CD14-positive monocyte (primary cell): ENCODE data around the gene TTC29. TPM values are rescaled to one million over a fixed set of nuclear protein-coding genes. Genes with fewer than 3 reads are reported as not detected.

Experiments used
- DNase-seq, 3 donors: peaks; one replicate each; pipeline ENCODE4 v3.0.0-alpha.2; 2011 to 2022
- H2AFZ ChIP-seq: 2 replicates; pipeline ENCODE4 v1.6.0; 2012; ENCODE audit warnings: mild to moderate bottlenecking, low read depth, low read length, inconsistent platforms; ENCODE audit not compliant: insufficient read depth, poor library complexity, severe bottlenecking
- H3K27ac ChIP-seq, 2 donors: 1 replicate in 1 of 2; 2 replicates in 1 of 2; pipeline ENCODE4 v1.5.1; 2012 to 2013; ENCODE audit warnings: low read length in 2 of 2, control low read depth in 1 of 2, inconsistent platforms in 1 of 2, low read depth in 1 of 2, mild to moderate bottlenecking in 1 of 2
- H3K27me3 ChIP-seq, 2 donors: one replicate each; pipeline versions ENCODE4 v1.6.0 to v1.6.1; 2011 to 2013; ENCODE audit warnings: low read length in 2 of 2; ENCODE audit not compliant: control insufficient read depth in 2 of 2, insufficient read depth in 2 of 2
- H3K36me3 ChIP-seq, 2 donors: replicated peaks in 1 of 2; 1 replicate in 1 of 2; 2 replicates in 1 of 2; pipeline versions ENCODE4 v1.5.1 to v1.6.1; 2012 to 2013; ENCODE audit warnings: low read length in 2 of 2, control low read depth in 1 of 2, inconsistent platforms in 1 of 2, mild to moderate bottlenecking in 1 of 2; ENCODE audit not compliant: insufficient read depth in 2 of 2, control insufficient read depth in 1 of 2
- H3K4me1 ChIP-seq, 2 donors: 1 replicate in 1 of 2; 2 replicates in 1 of 2; pipeline versions ENCODE4 v1.5.1 to v1.6.1; 2012 to 2013; ENCODE audit warnings: low read length in 2 of 2, control low read depth in 1 of 2, inconsistent platforms in 1 of 2, mild to moderate bottlenecking in 1 of 2, moderate library complexity in 1 of 2; ENCODE audit not compliant: insufficient read depth in 2 of 2, control insufficient read depth in 1 of 2
- H3K4me2 ChIP-seq: replicated peaks from 2 replicates; pipeline ENCODE3; 2012; ENCODE audit warnings: low read length, moderate library complexity, mild to moderate bottlenecking; ENCODE audit not compliant: poor library complexity, severe bottlenecking; ENCODE audit errors: extremely low read depth
- H3K4me3 ChIP-seq, 3 experiments: fragments of 200-600 bp in 1 of 3; sonication (generic) in 1 of 3; replicated peaks in 1 of 3; 1 replicate in 2 of 3; 2 replicates in 1 of 3; pipeline ENCODE4 v1.5.1; 2011 to 2013; ENCODE audit warnings: low read length in 3 of 3, mild to moderate bottlenecking in 3 of 3, control low read depth in 2 of 3, low read depth in 2 of 3, inconsistent platforms in 1 of 3, moderate library complexity in 1 of 3
- H3K79me2 ChIP-seq: 2 replicates; pipeline ENCODE4 v1.6.0; 2012; ENCODE audit warnings: mild to moderate bottlenecking, control low read depth, inconsistent platforms, low read length, moderate library complexity; ENCODE audit not compliant: insufficient read depth
- H3K9ac ChIP-seq: 2 replicates; pipeline ENCODE4 v1.6.0; 2017; ENCODE audit warnings: low read length, mild to moderate bottlenecking; ENCODE audit not compliant: insufficient read depth, poor library complexity, severe bottlenecking
- H3K9me3 ChIP-seq, 2 donors: replicated peaks in 1 of 2; 1 replicate in 1 of 2; 2 replicates in 1 of 2; pipeline versions ENCODE4 v1.5.1 to v1.6.1; 2012 to 2013; ENCODE audit warnings: low read length in 2 of 2, control low read depth in 1 of 2; ENCODE audit not compliant: control insufficient read depth in 1 of 2, insufficient read depth in 1 of 2
- H4K20me1 ChIP-seq: 2 replicates; pipeline ENCODE4 v1.6.0; 2012; ENCODE audit warnings: mild to moderate bottlenecking, low read length, control low read depth, moderate library complexity; ENCODE audit not compliant: insufficient read depth
- H3K27ac Mint-ChIP-seq, 7 donors: one replicate each; pipeline ENCODE4 v1.8.0; 2020; ENCODE audit warnings: mild to moderate bottlenecking in 7 of 7, mixed read lengths in 7 of 7, moderate library complexity in 6 of 7, inconsistent platforms in 2 of 7
- H3K27me3 Mint-ChIP-seq, 3 donors: one replicate each; pipeline ENCODE4 v1.8.0; 2021 to 2022; ENCODE audit warnings: low read depth in 3 of 3, mild to moderate bottlenecking in 3 of 3, mixed read lengths in 3 of 3, moderate library complexity in 3 of 3, inconsistent platforms in 1 of 3
- H3K36me3 Mint-ChIP-seq, 2 donors: one replicate each; pipeline ENCODE4 v1.8.0; 2020; ENCODE audit warnings: mixed read lengths in 2 of 2, inconsistent platforms in 1 of 2, mild to moderate bottlenecking in 1 of 2
- H3K4me1 Mint-ChIP-seq: one replicate; pipeline ENCODE4 v1.8.0; 2020; ENCODE audit warnings: mild to moderate bottlenecking, mixed read lengths
- H3K4me3 Mint-ChIP-seq, 2 donors: one replicate each; pipeline ENCODE4 v1.8.0; 2020; ENCODE audit warnings: mild to moderate bottlenecking in 2 of 2, mixed read lengths in 2 of 2, moderate library complexity in 1 of 2
- H3K9me3 Mint-ChIP-seq, 7 donors: one replicate each; pipeline ENCODE4 v1.8.0; 2020 to 2022; ENCODE audit warnings: mixed read lengths in 7 of 7, mild to moderate bottlenecking in 6 of 7, moderate library complexity in 6 of 7, inconsistent platforms in 2 of 7
- WGBS: methylation state at CpG from one replicate; pipeline ENCODE4 v1.1.5; 2013; ENCODE audit warnings: missing lambda C conversion rate; ENCODE audit not compliant: insufficient coverage; 5-methylcytosine and 5-hydroxymethylcytosine counted together
- intact Hi-C, 2 donors: fragments of 100-400 bp; cut with micrococcal nuclease; formaldehyde crosslinking; loops; one replicate each; pipeline versions ENCODE4 v1.15.0 to v1.15.1; 2023
- polyA plus RNA-seq, 3 donors: library from polyadenylated mRNA; depleted of rRNA in 1 of 3; unstranded in 2 of 3; stranded (reverse) in 1 of 3; fragments of 300-500 nt in 2 of 3; fragments of >200 nt in 1 of 3; fragmentation: Illumina TruSeq in 2 of 3; gene quantifications; 1 replicate in 2 of 3; 2 replicates in 1 of 3; pipeline ENCODE4 v1.2.3, GENCODE V29; 2012 to 2021
- TF ChIP-seq, protein P1 (sequence below): fragments of 200-600 bp; IDR thresholded peaks from one replicate; pipeline ENCODE4 v1.8.0; 2022; ENCODE audit warnings: antibody characterized with exemption, mild to moderate bottlenecking

TTC29 gene
- polyA plus RNA-seq, 3 donors = not detected

GRCh38 chr4:146793727-146794126 lies 151.9 kb downstream of the TTC29 start:
- Histone ChIP-seq H3K9ac (no peak overlapping the region), H3K9me3 (no peaks in the 10 kb centered on the region), H3K27ac (no peak overlapping the region), H4K20me1 (no peaks in the 10 kb centered on the region), H3K79me2 (no peaks in the 10 kb centered on the region), H3K4me3 (no peak overlapping the region), H2AFZ (no peak overlapping the region), H3K4me2 (no peak overlapping the region), H3K36me3 (no peaks in the 10 kb centered on the region), H3K27me3 (no peaks in the 10 kb centered on the region), H3K4me1 (no peaks in the 10 kb centered on the region)
- Mint-ChIP-seq H3K27me3 (no peaks in the 10 kb centered on the region), H3K9me3 (peaks cover 0 to 3% (median 0%) of the 10 kb centered on the region in 7 donors), H3K4me3 (no peak overlapping the region), H3K4me1 (no peaks in the 10 kb centered on the region), H3K27ac (no peak overlapping the region), H3K36me3 (no peaks in the 10 kb centered on the region)
- TF ChIP-seq, protein P1, sequence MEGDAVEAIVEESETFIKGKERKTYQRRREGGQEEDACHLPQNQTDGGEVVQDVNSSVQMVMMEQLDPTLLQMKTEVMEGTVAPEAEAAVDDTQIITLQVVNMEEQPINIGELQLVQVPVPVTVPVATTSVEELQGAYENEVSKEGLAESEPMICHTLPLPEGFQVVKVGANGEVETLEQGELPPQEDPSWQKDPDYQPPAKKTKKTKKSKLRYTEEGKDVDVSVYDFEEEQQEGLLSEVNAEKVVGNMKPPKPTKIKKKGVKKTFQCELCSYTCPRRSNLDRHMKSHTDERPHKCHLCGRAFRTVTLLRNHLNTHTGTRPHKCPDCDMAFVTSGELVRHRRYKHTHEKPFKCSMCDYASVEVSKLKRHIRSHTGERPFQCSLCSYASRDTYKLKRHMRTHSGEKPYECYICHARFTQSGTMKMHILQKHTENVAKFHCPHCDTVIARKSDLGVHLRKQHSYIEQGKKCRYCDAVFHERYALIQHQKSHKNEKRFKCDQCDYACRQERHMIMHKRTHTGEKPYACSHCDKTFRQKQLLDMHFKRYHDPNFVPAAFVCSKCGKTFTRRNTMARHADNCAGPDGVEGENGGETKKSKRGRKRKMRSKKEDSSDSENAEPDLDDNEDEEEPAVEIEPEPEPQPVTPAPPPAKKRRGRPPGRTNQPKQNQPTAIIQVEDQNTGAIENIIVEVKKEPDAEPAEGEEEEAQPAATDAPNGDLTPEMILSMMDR = no peak
- intact Hi-C loops = no loop called here
- no peak for DNase-seq

DNA sequence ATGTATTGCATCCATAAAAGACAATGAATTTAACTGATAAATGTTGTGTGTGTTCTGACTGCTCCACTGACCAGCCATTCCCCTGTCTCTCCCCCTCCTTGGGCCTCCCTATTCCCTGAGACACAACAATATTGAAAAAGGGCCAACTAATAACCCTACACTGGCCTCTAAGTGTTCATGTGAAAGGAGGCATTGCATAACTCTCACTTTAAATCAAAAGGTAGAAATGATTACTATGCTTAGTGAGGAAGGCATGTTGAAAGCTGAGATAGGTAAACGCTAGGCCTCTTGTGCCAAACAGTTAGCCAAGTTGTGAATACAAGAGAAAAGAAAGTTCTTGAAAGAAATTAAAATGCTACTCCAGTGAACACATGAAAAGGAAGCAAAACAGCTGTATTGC lies 154.2 kb downstream of the TTC29 start:
- no peaks in the 10 kb centered on the region for H3K36me3 Mint-ChIP-seq
- Histone ChIP-seq H3K4me1 (no peaks in the 10 kb centered on the region), H3K27me3 (no peaks in the 10 kb centered on the region), H2AFZ (no peak overlapping the region), H3K9ac (no peak overlapping the region), H3K36me3 (no peaks in the 10 kb centered on the region), H3K9me3 (no peaks in the 10 kb centered on the region), H3K27ac (no peak overlapping the region), H4K20me1 (no peaks in the 10 kb centered on the region), H3K79me2 (no peaks in the 10 kb centered on the region), H3K4me2 (no peak overlapping the region), H3K4me3 (no peak overlapping the region)
- no CpG with 5 or more reads among the region's 1 CpG for WGBS
- H3K27me3 Mint-ChIP-seq = no peaks in the 10 kb centered on the region
- TF ChIP-seq, protein P1 = no peak
- H3K4me3 Mint-ChIP-seq = no peak overlapping the region
- no peaks in the 10 kb centered on the region for H3K4me1 Mint-ChIP-seq
- DNase-seq = no peak
- H3K9me3 Mint-ChIP-seq = peaks cover 0 to 3% (median 0%) of the 10 kb centered on the region in 7 donors
- intact Hi-C loops = no loop called here
- no peak overlapping the region for H3K27ac Mint-ChIP-seq
